Astrocyte (in vitro differentiated cells and primary cell): ENCODE measurements around the gene PSMA4.

Experiments used
- CTCF ChIP-seq: IDR thresholded peaks from 2 replicates; pipeline ENCODE4 v1.5.1; 2011; ENCODE audit warnings: low read depth, mild to moderate bottlenecking, inconsistent platforms, low read length, moderate library complexity; ENCODE audit not compliant: insufficient read depth
- EZH2 ChIP-seq: IDR thresholded peaks from 2 replicates; pipeline ENCODE4 v1.6.1; 2012; ENCODE audit warnings: mild to moderate bottlenecking, low read length, inconsistent platforms; ENCODE audit not compliant: insufficient read depth

GRCh38 chr15:78524230-78524629 lies 16.0 kb upstream of the PSMA4 start:
- TF ChIP-seq CTCF: no peak
- TF ChIP-seq EZH2: no peak
